Endothelial cell of umbilical vein (primary cell): Measurements from ENCODE around the gene KIAA1217. TPM values are rescaled to one million over a fixed set of nuclear protein-coding genes. Genes with fewer than 3 reads are reported as not detected.
"Not testable (repeated sequence)": the region's sequence is repeated elsewhere in the genome, so short reads cannot be mapped to it uniquely, and the experiment has no call there.

Experiments used
- BruUV-seq: library from RNA; stranded (reverse); fragments of 400-500 nt; replicated peaks from 2 replicates; lab custom pipeline; 2021; lab: Mats Ljungman, UMichigan
- CTCF ChIA-PET: fragments of 300-600, 350-600 bp; sonication (Branson Sonifier 250); formaldehyde crosslinking; loops from one replicate; lab custom pipeline; 2021; ENCODE audit warnings: antibody characterized with exemption, inconsistent platforms; lab: Charles Lee
- POLR2A ChIA-PET: fragments of 300-600, 350-600 bp; sonication (Branson Sonifier 250); formaldehyde crosslinking; loops from one replicate; lab custom pipeline; 2021; ENCODE audit warnings: antibody characterized with exemption, inconsistent platforms; lab: Charles Lee
- DNase-seq: peaks from one replicate; pipeline ENCODE4 v3.0.0-alpha.2; 2011; ENCODE audit warnings: low read depth, low spot score
- FAIRE-seq: peaks from 2 replicates; lab custom pipeline; 2011; peaks lifted over from hg19 to GRCh38; lab: Jason Lieb, UNC
- H2AFZ ChIP-seq: 2 replicates; pipeline ENCODE4 v1.6.0; 2012; ENCODE audit warnings: low read depth, low read length, control low read depth, inconsistent platforms
- H3K27ac ChIP-seq: 2 replicates; pipeline ENCODE4 v1.5.1; 2011; ENCODE audit warnings: low read depth, mild to moderate bottlenecking, control low read depth, low read length, moderate library complexity; ENCODE audit not compliant: insufficient read depth
- H3K27me3 ChIP-seq, 2 experiments: 2 replicates each; pipeline versions ENCODE4 v1.6.0 to v1.6.1; 2011; ENCODE audit warnings: low read length in 2 of 2, mixed read lengths in 1 of 2; ENCODE audit not compliant: control insufficient read depth in 2 of 2, insufficient read depth in 2 of 2
- H3K36me3 ChIP-seq, 2 experiments: 2 replicates in 1 of 2; 3 replicates in 1 of 2; pipeline ENCODE4 v1.5.1; 2011; ENCODE audit warnings: low read length in 2 of 2, mild to moderate bottlenecking in 1 of 2, moderate library complexity in 1 of 2; ENCODE audit not compliant: control insufficient read depth in 2 of 2, insufficient read depth in 2 of 2; ENCODE audit errors: extremely low read depth in 1 of 2
- H3K4me1 ChIP-seq: 3 replicates; pipeline ENCODE4 v1.5.1; 2011; ENCODE audit warnings: mild to moderate bottlenecking, low read length; ENCODE audit not compliant: control insufficient read depth, insufficient read depth; ENCODE audit errors: extremely low read depth
- H3K4me2 ChIP-seq: 2 replicates; pipeline ENCODE4 v1.6.1; 2011; ENCODE audit warnings: low read length, control low read depth, mixed read lengths; ENCODE audit not compliant: insufficient read depth
- H3K4me3 ChIP-seq, 3 experiments: fragments of 200-600 bp in 1 of 3; sonication (generic), shearing (Covaris generic) in 1 of 3; replicated peaks in 1 of 3; 2 replicates each; pipeline ENCODE4 v1.5.1; 2011 to 2016; ENCODE audit warnings: control low read depth in 3 of 3, low read length in 3 of 3, mild to moderate bottlenecking in 2 of 3, inconsistent platforms in 1 of 3, low read depth in 1 of 3, moderate library complexity in 1 of 3; ENCODE audit not compliant: insufficient read depth in 1 of 3
- H3K79me2 ChIP-seq: 2 replicates; pipeline ENCODE4 v1.6.0; 2012; ENCODE audit warnings: low read length, inconsistent platforms; ENCODE audit not compliant: control insufficient read depth, insufficient read depth
- H3K9ac ChIP-seq: replicated peaks from 2 replicates; pipeline ENCODE3; 2011; ENCODE audit warnings: low read length, control low read depth; ENCODE audit not compliant: insufficient read depth; ENCODE audit errors: extremely low read depth
- H3K9me1 ChIP-seq: replicated peaks from 3 replicates; pipeline ENCODE4 v1.6.0; 2011; ENCODE audit warnings: mild to moderate bottlenecking, low read length; ENCODE audit not compliant: control insufficient read depth, insufficient read depth; ENCODE audit errors: extremely low read depth
- H3K9me3 ChIP-seq: replicated peaks from 2 replicates; pipeline ENCODE4 v1.5.1; 2012; ENCODE audit warnings: low read length, inconsistent platforms; ENCODE audit not compliant: control insufficient read depth, insufficient read depth
- H4K20me1 ChIP-seq: replicated peaks from 2 replicates; pipeline ENCODE3; 2011; ENCODE audit warnings: mild to moderate bottlenecking, low read length; ENCODE audit not compliant: control insufficient read depth, insufficient read depth; ENCODE audit errors: extremely low read depth
- CTCF ChIP-seq, 2 donors: IDR thresholded peaks; 1 replicate in 1 of 2; 2 replicates in 1 of 2; pipeline ENCODE4 v1.5.1; 2011; ENCODE audit warnings: low read length in 2 of 2, mild to moderate bottlenecking in 2 of 2, moderate library complexity in 2 of 2, control low read depth in 1 of 2, inconsistent platforms in 1 of 2, low read depth in 1 of 2; ENCODE audit not compliant: insufficient read depth in 1 of 2; ENCODE audit errors: extremely low read depth in 1 of 2
- EZH2 ChIP-seq: IDR thresholded peaks from 2 replicates; pipeline ENCODE4 v1.6.1; 2012; ENCODE audit warnings: borderline replicate concordance, low read depth, mild to moderate bottlenecking, moderate library complexity, low read length, inconsistent platforms; ENCODE audit not compliant: severe bottlenecking
- FOS ChIP-seq: IDR thresholded peaks from 2 replicates; pipeline ENCODE4 v1.6.1; 2011; ENCODE audit warnings: mild to moderate bottlenecking, low read length, moderate library complexity, borderline replicate concordance; ENCODE audit not compliant: insufficient read depth
- GATA2 ChIP-seq: IDR thresholded peaks from 2 replicates; pipeline ENCODE4 v1.7.0; 2011; ENCODE audit warnings: low read depth, mild to moderate bottlenecking, moderate library complexity, mixed read lengths, low read length; ENCODE audit not compliant: insufficient read length, insufficient read depth
- JUN ChIP-seq: IDR thresholded peaks from 2 replicates; pipeline ENCODE4 v1.6.1; 2011; ENCODE audit warnings: borderline replicate concordance, low read depth; ENCODE audit not compliant: insufficient read length, insufficient read depth
- MAX ChIP-seq: IDR thresholded peaks from 2 replicates; pipeline ENCODE4 v1.6.1; 2011; ENCODE audit not compliant: insufficient read depth, insufficient read length
- MYC ChIP-seq: IDR thresholded peaks from one replicate; pipeline ENCODE4 v1.6.1; 2011; ENCODE audit warnings: mild to moderate bottlenecking, low read depth, low read length
- POLR2A ChIP-seq: IDR thresholded peaks from 2 replicates; pipeline ENCODE4 v1.6.1; 2012; ENCODE audit warnings: low read depth, mild to moderate bottlenecking, control low read depth, low read length
- POLR2AphosphoS5 ChIP-seq: IDR thresholded peaks from 2 replicates; pipeline ENCODE4 v1.6.1; 2012; ENCODE audit warnings: low read depth, mild to moderate bottlenecking, control low read depth, low read length, moderate library complexity; ENCODE audit not compliant: insufficient read depth
- dilution Hi-C: fragments of 300-500 bp; cut with MboI; formaldehyde crosslinking; loops from one replicate; pipeline ENCODE4 v1.15.0; 2019; ENCODE audit warnings: low sequenced_read_pairs; ENCODE audit not compliant: extremely low pct_ligation_motif_present
- intact Hi-C: fragments of 100-400 bp; cut with micrococcal nuclease; formaldehyde crosslinking; loops from one replicate; pipeline ENCODE4 v1.10.0; 2022
- polyA plus RNA-seq, 4 experiments: library from polyadenylated mRNA; depleted of rRNA in 3 of 4; stranded (reverse) in 3 of 4; unstranded in 1 of 4; fragments of >200 nt; gene quantifications; 2 replicates each; pipeline versions ENCODE4 v1.2.1 to v1.2.3, GENCODE V29; 2011 to 2012; ENCODE audit warnings: missing spikeins in 1 of 4
- total RNA-seq: library from RNA; stranded (reverse); gene quantifications from 2 replicates; pipeline ENCODE4 v1.2.3, GENCODE V29; 2021

KIAA1217 gene
- total and polyA plus RNA-seq, 2 donors (not counting 3 experiments of a cell fraction or from before 2014, with no cell fraction given), result 0.83 to 10.3 TPM

GRCh38 chr10:24442234-24442633 is 233.3 kb downstream of the KIAA1217 start:
- H4K20me1 ChIP-seq, result no peaks in the 10 kb centered on the region
- no peak overlapping the region for H3K9ac ChIP-seq
- TF ChIP-seq EZH2, result no peak
- no peak for TF ChIP-seq MYC
- no peak for TF ChIP-seq FOS
- TF ChIP-seq POLR2AphosphoS5, result no peak
- TF ChIP-seq MAX, result no peak
- no peak for TF ChIP-seq CTCF (IDR thresholded peaks at IDR 0.05; ENCODE audit: extremely low read depth in 1 of 2, insufficient read depth in 1 of 2, low read depth in 1 of 2, low read length in 2 of 2)
- TF ChIP-seq GATA2, result no peak
- no peak for TF ChIP-seq JUN
- TF ChIP-seq POLR2A, result no peak
- intact Hi-C loops (no loop called here), dilution Hi-C loops (no loop called here)
- ChIA-PET CTCF (no interaction called here), POLR2A (no interaction called here)
- H3K27me3 ChIP-seq, result no peaks in the 10 kb centered on the region
- no peak for FAIRE-seq
- H3K4me3 ChIP-seq, result no peak overlapping the region
- BruUV-seq, result no TSS peak
- DNase-seq, result no peak
- H3K4me1 ChIP-seq, result no peaks in the 10 kb centered on the region
- no peak overlapping the region for H3K4me2 ChIP-seq
- no peak overlapping the region for H2AFZ ChIP-seq
- H3K9me3 ChIP-seq, result no peaks in the 10 kb centered on the region
- H3K36me3 ChIP-seq, result no peaks in the 10 kb centered on the region
- H3K9me1 ChIP-seq, result no peaks in the 10 kb centered on the region
- H3K27ac ChIP-seq, result no peak overlapping the region
- no peaks in the 10 kb centered on the region for H3K79me2 ChIP-seq

- DNase-seq, H3K79me2 ChIP-seq, BruUV-seq, H4K20me1 ChIP-seq, H3K4me2 ChIP-seq, H3K27ac ChIP-seq, H3K4me3 ChIP-seq, POLR2A ChIA-PET, H3K27me3 ChIP-seq, H3K4me1 ChIP-seq, intact Hi-C loops, H3K9ac ChIP-seq, H3K9me3 ChIP-seq, dilution Hi-C loops, CTCF ChIA-PET, H2AFZ ChIP-seq, H3K9me1 ChIP-seq, FAIRE-seq, H3K36me3 ChIP-seq: not testable (repeated sequence)
Observed at GRCh38 chr10:24442641-24443174, 233.8 kb downstream of the KIAA1217 start.
